Measurements from ENCODE around the gene PTPRD. TPM values are rescaled to one million over a fixed set of nuclear protein-coding genes. Genes with fewer than 3 reads are reported as not detected.
"Not testable (repeated sequence)": the region's sequence is repeated elsewhere in the genome, so short reads cannot be mapped to it uniquely, and the experiment has no call there.

PTPRD gene
- total and polyA plus RNA-seq, 9 of the 15 experiments (the other 6 are each of a cell fraction or from before 2014, with no cell fraction given) = 0.11 TPM; not detected in 8

DNA sequence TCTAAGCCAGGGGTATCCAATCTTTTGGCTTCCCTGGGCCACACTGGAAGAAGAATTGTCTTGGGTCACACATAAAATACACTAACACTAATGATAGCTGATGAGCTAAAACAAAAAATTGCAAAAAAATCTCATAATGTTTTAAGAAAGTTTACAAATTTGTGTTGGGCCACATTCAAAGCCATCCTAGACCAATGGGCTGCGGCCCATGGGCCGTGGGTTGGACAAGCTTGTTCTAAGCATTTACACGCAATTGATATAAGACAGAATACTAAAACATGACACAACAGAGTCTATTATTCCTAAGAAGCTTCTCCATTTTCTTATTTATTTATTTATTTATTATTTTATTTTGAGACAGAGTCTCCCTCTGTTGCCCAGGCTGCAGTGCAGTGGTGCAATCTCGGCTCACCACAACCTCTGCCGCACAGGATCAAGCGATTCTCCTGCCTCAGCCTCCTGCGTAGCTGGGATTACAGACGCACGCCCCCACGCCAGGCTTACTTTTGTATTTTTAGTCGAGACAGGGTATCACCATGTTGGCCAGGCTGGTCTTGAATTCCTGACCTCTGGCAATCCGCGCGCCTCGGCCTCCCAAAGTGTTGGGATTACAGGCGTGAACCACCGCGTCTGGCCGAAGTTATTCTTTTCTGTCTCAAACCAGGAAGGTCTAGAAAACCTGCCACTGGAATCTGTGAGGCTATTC is 1692.2 kb downstream of the PTPRD start:
- BruUV-seq (replicated peaks); H3K9ac ChIP-seq (ENCODE audit: insufficient read depth in 1 of 2, low read depth in 2 of 2, low read length in 2 of 2); H2AFZ ChIP-seq (ENCODE audit: low read depth, low read length); H3K36me3 ChIP-seq (ENCODE audit: control insufficient read depth, insufficient read depth, low read length); H3K79me2 ChIP-seq (ENCODE audit: control insufficient read depth, insufficient read depth, low read length); H3K9me3 ChIP-seq (replicated peaks; ENCODE audit: control insufficient read depth, insufficient read depth, low read depth, low read length); intact Hi-C loops (cut with micrococcal nuclease); H3K27ac ChIP-seq (ENCODE audit: extremely low read depth, low read depth, low read length); DNase-seq (ENCODE audit: extremely low read depth in 1 of 4, low spot score in 3 of 4); CTCF ChIA-PET (ENCODE audit: low intra/inter-chr PET ratio); H3K9me1 ChIP-seq (ENCODE audit: control insufficient read depth, insufficient read depth, low read length); POLR2A ChIA-PET; in situ Hi-C loops (cut with MboI); H3K4me3 ChIP-seq; H4K20me1 ChIP-seq (replicated peaks; ENCODE audit: control insufficient read depth, insufficient read depth, low read length); H3K27me3 ChIP-seq (ENCODE audit: control insufficient read depth in 2 of 2, insufficient read depth in 2 of 2, low read length in 2 of 2); H3K4me1 ChIP-seq (replicated peaks in 1 of 2; ENCODE audit: control insufficient read depth in 2 of 2, insufficient read depth in 2 of 2, low read length in 2 of 2); H3K4me2 ChIP-seq (ENCODE audit: insufficient read depth, low read length); ATAC-seq; FAIRE-seq: not testable (repeated sequence)
- 4% methylated on average over 13 of the region's 19 CpGs for WGBS (ENCODE audit: insufficient coverage, low coverage, missing lambda C conversion rate)

DNA sequence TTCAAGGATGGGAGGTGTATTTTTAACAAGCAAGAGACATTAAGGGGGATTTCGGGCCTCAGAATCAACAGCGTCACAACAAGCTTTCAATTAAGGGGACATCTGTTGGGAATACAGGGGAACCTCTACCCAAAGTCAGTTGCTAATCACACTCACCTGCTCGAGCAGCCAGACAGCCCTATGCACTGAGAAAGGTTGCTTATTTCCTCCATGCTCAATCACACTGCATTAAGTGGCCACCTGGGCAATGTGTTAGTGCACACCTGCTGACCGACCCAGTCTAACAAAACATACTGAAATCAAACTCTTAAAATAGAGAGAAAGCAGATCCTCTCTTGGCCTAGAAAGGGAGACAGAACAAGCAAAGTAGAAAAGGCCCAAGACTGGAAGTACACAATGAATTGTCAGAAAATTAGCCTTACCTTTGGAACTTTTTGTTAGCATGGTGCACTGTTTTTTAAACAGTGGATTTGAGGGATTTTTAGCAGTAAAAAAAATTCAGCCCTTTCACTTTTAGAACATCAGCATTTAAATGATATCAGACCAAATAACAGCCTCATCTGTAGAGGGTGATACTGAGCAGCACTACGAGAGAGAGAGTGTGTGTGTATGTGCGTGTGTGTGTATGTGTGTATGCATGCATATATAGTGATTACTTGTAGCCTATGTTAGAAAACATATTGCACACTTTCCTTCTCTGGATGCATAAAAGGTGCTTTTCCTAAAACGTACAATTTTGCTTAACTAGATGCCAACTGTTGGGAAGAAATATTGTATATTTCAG is 1694.7 kb downstream of the PTPRD start:
- Histone ChIP-seq H3K4me3 (no peak overlapping the region), H3K4me2 (ENCODE audit: insufficient read depth, low read length) (no peak overlapping the region), H4K20me1 (replicated peaks; ENCODE audit: control insufficient read depth, insufficient read depth, low read length) (no peaks in the 10 kb centered on the region), H3K9me1 (ENCODE audit: control insufficient read depth, insufficient read depth, low read length) (no peaks in the 10 kb centered on the region), H3K79me2 (ENCODE audit: control insufficient read depth, insufficient read depth, low read length) (no peaks in the 10 kb centered on the region), H3K36me3 (ENCODE audit: control insufficient read depth, insufficient read depth, low read length) (no peaks in the 10 kb centered on the region), H3K4me1 (replicated peaks in 1 of 2; ENCODE audit: control insufficient read depth in 2 of 2, insufficient read depth in 2 of 2, low read length in 2 of 2) (no peaks in the 10 kb centered on the region), H2AFZ (ENCODE audit: low read depth, low read length) (no peak overlapping the region), H3K27me3 (ENCODE audit: control insufficient read depth in 2 of 2, insufficient read depth in 2 of 2, low read length in 2 of 2) (no peaks in the 10 kb centered on the region), H3K9ac (ENCODE audit: insufficient read depth in 1 of 2, low read depth in 2 of 2, low read length in 2 of 2) (no peak overlapping the region), H3K9me3 (replicated peaks; ENCODE audit: control insufficient read depth, insufficient read depth, low read depth, low read length) (no peaks in the 10 kb centered on the region), H3K27ac (ENCODE audit: extremely low read depth, low read depth, low read length) (no peak overlapping the region)
- no TSS peak for BruUV-seq (replicated peaks)
- POLR2A ChIA-PET = no interaction called here
- DNase-seq (ENCODE audit: extremely low read depth in 1 of 4, low spot score in 3 of 4) (no peak), ATAC-seq (no peak), FAIRE-seq (no peak)
- TF ChIP-seq ZFP30 (CRISPR knock-in tag; IDR thresholded peaks at IDR 0.05; ENCODE audit: borderline replicate concordance) (no peak), ZC3H11A (IDR thresholded peaks at IDR 0.05; ENCODE audit: low read depth, low read length) (no peak), SMARCE1 (IDR thresholded peaks at IDR 0.05) (no peak), SUPT5H (IDR thresholded peaks at IDR 0.05) (no peak), KDM1A (IDR thresholded peaks at IDR 0.05) (no peak)
- TF ChIP-seq, protein P1, sequence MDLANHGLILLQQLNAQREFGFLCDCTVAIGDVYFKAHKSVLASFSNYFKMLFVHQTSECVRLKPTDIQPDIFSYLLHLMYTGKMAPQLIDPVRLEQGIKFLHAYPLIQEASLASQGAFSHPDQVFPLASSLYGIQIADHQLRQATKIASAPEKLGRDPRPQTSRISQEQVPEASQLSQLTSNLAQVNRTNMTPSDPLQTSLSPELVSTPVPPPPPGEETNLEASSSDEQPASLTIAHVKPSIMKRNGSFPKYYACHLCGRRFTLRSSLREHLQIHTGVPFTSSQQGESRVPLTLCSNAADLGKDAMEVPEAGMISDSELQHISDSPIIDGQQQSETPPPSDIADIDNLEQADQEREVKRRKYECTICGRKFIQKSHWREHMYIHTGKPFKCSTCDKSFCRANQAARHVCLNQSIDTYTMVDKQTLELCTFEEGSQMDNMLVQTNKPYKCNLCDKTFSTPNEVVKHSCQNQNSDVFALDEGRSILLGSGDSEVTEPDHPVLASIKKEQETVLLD (IDR thresholded peaks at IDR 0.05) = no peak
- TF ChIP-seq, protein P2, sequence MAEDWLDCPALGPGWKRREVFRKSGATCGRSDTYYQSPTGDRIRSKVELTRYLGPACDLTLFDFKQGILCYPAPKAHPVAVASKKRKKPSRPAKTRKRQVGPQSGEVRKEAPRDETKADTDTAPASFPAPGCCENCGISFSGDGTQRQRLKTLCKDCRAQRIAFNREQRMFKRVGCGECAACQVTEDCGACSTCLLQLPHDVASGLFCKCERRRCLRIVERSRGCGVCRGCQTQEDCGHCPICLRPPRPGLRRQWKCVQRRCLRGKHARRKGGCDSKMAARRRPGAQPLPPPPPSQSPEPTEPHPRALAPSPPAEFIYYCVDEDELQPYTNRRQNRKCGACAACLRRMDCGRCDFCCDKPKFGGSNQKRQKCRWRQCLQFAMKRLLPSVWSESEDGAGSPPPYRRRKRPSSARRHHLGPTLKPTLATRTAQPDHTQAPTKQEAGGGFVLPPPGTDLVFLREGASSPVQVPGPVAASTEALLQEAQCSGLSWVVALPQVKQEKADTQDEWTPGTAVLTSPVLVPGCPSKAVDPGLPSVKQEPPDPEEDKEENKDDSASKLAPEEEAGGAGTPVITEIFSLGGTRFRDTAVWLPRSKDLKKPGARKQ (CRISPR knock-in tag; IDR thresholded peaks at IDR 0.05) = no peak
- TF ChIP-seq, protein P3, sequence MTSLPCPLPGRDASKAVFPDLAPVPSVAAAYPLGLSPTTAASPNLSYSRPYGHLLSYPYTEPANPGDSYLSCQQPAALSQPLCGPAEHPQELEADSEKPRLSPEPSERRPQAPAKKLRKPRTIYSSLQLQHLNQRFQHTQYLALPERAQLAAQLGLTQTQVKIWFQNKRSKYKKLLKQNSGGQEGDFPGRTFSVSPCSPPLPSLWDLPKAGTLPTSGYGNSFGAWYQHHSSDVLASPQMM (CRISPR knock-in tag; IDR thresholded peaks at IDR 0.05) = no peak
- intact Hi-C loops (cut with micrococcal nuclease) (no loop called here), in situ Hi-C loops (cut with MboI) (no loop called here)
- WGBS (ENCODE audit: insufficient coverage, low coverage, missing lambda C conversion rate) = 0% methylated on average over 3 of the region's 7 CpGs
- CTCF ChIA-PET (ENCODE audit: low intra/inter-chr PET ratio) = no interaction called here
